ENCODE measurements around the gene SCD5. TPM values are rescaled to one million over a fixed set of nuclear protein-coding genes. Genes with fewer than 3 reads are reported as not detected.

Gene SCD5
- total and polyA plus RNA-seq, 2 of the 4 experiments (the other 2 are of a cell fraction): 12.4 to 13.5 TPM

- no peaks in the 10 kb centered on the region for H4K20me1 ChIP-seq (ENCODE audit: insufficient read depth, low read length)
- no peak overlapping the region for H3K14ac ChIP-seq (replicated peaks; ENCODE audit: low read depth, low read length)
- ChIA-PET CTCF (interaction anchor here (0.7 kb wide), 1 partner anchor 131 kb away, joined by 4 read pairs; no protein-coding TSS in a partner anchor), POLR2A (ENCODE audit: unreplicated experiment) (no interaction called here)
- H2AK9ac ChIP-seq (replicated peaks; ENCODE audit: low read depth, low read length, poor library complexity): no peak overlapping the region
- no peak overlapping the region for H4K91ac ChIP-seq (ENCODE audit: insufficient read depth, low read depth, low read length)
- H3K79me1 ChIP-seq (ENCODE audit: low read depth in 1 of 2, low read length in 2 of 2): no peaks in the 10 kb centered on the region
- ATAC-seq (ENCODE audit: low read depth) (no peak; the same call in 1 of the 2 replicates), DNase-seq (no peak)
- 17% methylated on average over 1 of the region's 5 CpGs; no CpG with 5 or more reads in 1 of the 2 experiments for WGBS, 2 experiments (ENCODE audit: extremely low coverage in 2 of 2, insufficient read length in 1 of 2)
- no peak overlapping the region for H2AFZ ChIP-seq (replicated peaks; ENCODE audit: low read length, poor library complexity)
- no TSS peak for BruUV-seq (replicated peaks)
- no peak overlapping the region for H3K27ac ChIP-seq (ENCODE audit: insufficient read depth, low read length)
- no peak overlapping the region for H2AK5ac ChIP-seq (ENCODE audit: low read depth, low read length)
- no peak overlapping the region for H4K8ac ChIP-seq (ENCODE audit: low read depth in 2 of 2, low read length in 2 of 2)
- in situ Hi-C loops (cut with MboI; ENCODE audit: low sequenced_read_pairs): no loop called here
- H3K23ac ChIP-seq (ENCODE audit: low read depth, low read length): no peak overlapping the region
- no peak overlapping the region for H4K5ac ChIP-seq (ENCODE audit: low read depth, low read length)
- TF ChIP-seq RAD21 (IDR thresholded peaks at IDR 0.05; ENCODE audit: low read length) (no peak), CHD1 (IDR thresholded peaks at IDR 0.05; ENCODE audit: low read depth, low read length) (no peak), NFE2L2 (IDR thresholded peaks at IDR 0.05; ENCODE audit: low read depth, low read length) (no peak), POLR2A (IDR thresholded peaks at IDR 0.05; ENCODE audit: low read depth, low read length) (no peak)
- dilution Hi-C loops (cut with HindIII; ENCODE audit: low sequenced_read_pairs, unreplicated experiment): no loop called here
- H3K36me3 ChIP-seq (ENCODE audit: control insufficient read depth, insufficient read depth, low read length): peaks cover 2% of the 10 kb centered on the region
- H3K9me3 ChIP-seq (ENCODE audit: control insufficient read depth, insufficient read depth, low read length): no peaks in the 10 kb centered on the region
- H2BK20ac ChIP-seq (ENCODE audit: low read depth, low read length): no peak overlapping the region
- no peaks in the 10 kb centered on the region; the same call in 1 of the 2 replicates for H3K9me1 ChIP-seq (ENCODE audit: insufficient read depth, low read length)
- no peak overlapping the region for H3K4me2 ChIP-seq (ENCODE audit: low read depth, low read length)
- intact Hi-C loops (cut with micrococcal nuclease): no loop called here
- H3K27me3 ChIP-seq (ENCODE audit: control insufficient read depth, insufficient read depth, low read length): no peaks in the 10 kb centered on the region
- no peak overlapping the region for H3K4me3 ChIP-seq (ENCODE audit: insufficient read depth, low read depth, low read length)
- H2BK5ac ChIP-seq (ENCODE audit: low read depth, low read length, poor library complexity, severe bottlenecking): no peak overlapping the region
- H3K56ac ChIP-seq (ENCODE audit: extremely low read depth, insufficient read depth, low read length): no peak overlapping the region
- no peak overlapping the region for H3K18ac ChIP-seq (ENCODE audit: low read depth, low read length)
- no peak overlapping the region for H2BK15ac ChIP-seq (ENCODE audit: low read depth, low read length)
- H3K4me1 ChIP-seq (ENCODE audit: control insufficient read depth, insufficient read depth, low read length): peaks cover 5% of the 10 kb centered on the region; the same call in 1 of the 2 replicates
- H3K9ac ChIP-seq (ENCODE audit: low read depth, low read length): no peak overlapping the region
- no peak overlapping the region for H3K4ac ChIP-seq (ENCODE audit: low read depth, low read length)
- no peak overlapping the region for H2BK120ac ChIP-seq (ENCODE audit: low read depth, low read length)
These were observed 158.1 kb downstream of the SCD5 start for GRCh38 chr4:82640540-82640939.

Data from IMR-90 (cell line).